Mucosa of rectum (tissue), 2 donors: ENCODE results near the gene HIC1.

Experiments used
- H3K27ac ChIP-seq, 2 donors: one replicate each; pipeline ENCODE4 v1.7.0; 2013; ENCODE audit warnings: inconsistent platforms in 2 of 2, low read depth in 2 of 2, low read length in 2 of 2
- H3K27me3 ChIP-seq, 2 donors: one replicate each; pipeline ENCODE4 v1.7.0; 2013; ENCODE audit warnings: low read length in 2 of 2; ENCODE audit not compliant: control insufficient read depth in 2 of 2, insufficient read depth in 2 of 2
- H3K36me3 ChIP-seq, 2 donors: one replicate each; pipeline ENCODE4 v1.7.0; 2013; ENCODE audit warnings: low read length in 2 of 2; ENCODE audit not compliant: control insufficient read depth in 2 of 2, insufficient read depth in 2 of 2
- H3K4me1 ChIP-seq, 2 donors: one replicate each; pipeline ENCODE4 v1.7.0; 2013; ENCODE audit warnings: low read length in 2 of 2, mild to moderate bottlenecking in 1 of 2; ENCODE audit not compliant: control insufficient read depth in 2 of 2, insufficient read depth in 2 of 2
- H3K4me3 ChIP-seq, 2 donors: one replicate each; pipeline ENCODE4 v1.7.0; 2013; ENCODE audit warnings: low read length in 2 of 2
- H3K9ac ChIP-seq, 2 donors: one replicate each; pipeline ENCODE4 v1.7.0; 2013; ENCODE audit warnings: low read length in 2 of 2, low read depth in 1 of 2, mild to moderate bottlenecking in 1 of 2
- H3K9me3 ChIP-seq, 2 donors: one replicate each; pipeline ENCODE4 v1.7.0; 2013; ENCODE audit warnings: low read length in 2 of 2; ENCODE audit not compliant: control insufficient read depth in 2 of 2
- donor health status: healthy.
- donor health status: Normal muscosa, but diverticular disease.

HIC1 gene

GRCh38 chr17:2067608-2068024, 12.7 kb downstream of the HIC1 start:
- Histone ChIP-seq H3K9ac (peak overlapping the region in 1 of 2 donors; percentile 2), H3K9me3 (no peaks in the 10 kb centered on the region), H3K4me3 (no peak overlapping the region), H3K36me3 (peaks cover 16 to 33% of the 10 kb centered on the region in 2 donors), H3K27ac (peak overlapping the region; percentile 57 to 83), H3K4me1 (peaks cover 28 to 44% of the 10 kb centered on the region in 2 donors), H3K27me3 (no peaks in the 10 kb centered on the region)

- H3K27me3 ChIP-seq: no peaks in the 10 kb centered on the region
- H3K4me3 ChIP-seq: no peak overlapping the region
- no peaks in the 10 kb centered on the region for H3K9me3 ChIP-seq
- H3K36me3 ChIP-seq: peaks cover 16 to 30% of the 10 kb centered on the region in 2 donors
- peak overlapping the region; percentile 57 to 83 for H3K27ac ChIP-seq
- no peak overlapping the region for H3K9ac ChIP-seq
- peaks cover 24 to 45% of the 10 kb centered on the region in 2 donors for H3K4me1 ChIP-seq
These were observed 13.2 kb downstream of the HIC1 start for GRCh38 chr17:2068031-2068518.

- Histone ChIP-seq H3K27me3 (no peaks in the 10 kb centered on the region), H3K9ac (peak overlapping the region in 1 of 2 donors; percentile 1), H3K27ac (peak overlapping the region; percentile 63 to 83), H3K9me3 (no peaks in the 10 kb centered on the region), H3K36me3 (peaks cover 16 to 30% of the 10 kb centered on the region in 2 donors), H3K4me1 (peaks cover 22 to 45% of the 10 kb centered on the region in 2 donors), H3K4me3 (no peak overlapping the region)
These were observed 13.7 kb downstream of the HIC1 start for GRCh38 chr17:2068519-2069051.

- H3K9me3 ChIP-seq: no peaks in the 10 kb centered on the region
- peaks cover 12 to 21% of the 10 kb centered on the region in 2 donors for H3K36me3 ChIP-seq
- no peaks in the 10 kb centered on the region for H3K27me3 ChIP-seq
- H3K9ac ChIP-seq: no peak overlapping the region
- peak overlapping the region; percentile 62 to 79 for H3K27ac ChIP-seq
- peaks cover 22 to 41% of the 10 kb centered on the region in 2 donors for H3K4me1 ChIP-seq
- peak overlapping the region in 1 of 2 donors; percentile 1 for H3K4me3 ChIP-seq
These were observed 15.5 kb downstream of the HIC1 start for GRCh38 chr17:2070241-2071023.

GRCh38 chr17:2071024-2071385, 16.1 kb downstream of the HIC1 start:
- peak overlapping the region; percentile 62 to 79 for H3K27ac ChIP-seq
- peak overlapping the region in 1 of 2 donors; percentile 24 for H3K9ac ChIP-seq
- no peaks in the 10 kb centered on the region for H3K27me3 ChIP-seq
- H3K4me3 ChIP-seq: peak overlapping the region in 1 of 2 donors; percentile 1
- H3K9me3 ChIP-seq: no peaks in the 10 kb centered on the region
- H3K36me3 ChIP-seq: peaks cover 10 to 16% of the 10 kb centered on the region in 2 donors
- peaks cover 22 to 42% of the 10 kb centered on the region in 2 donors for H3K4me1 ChIP-seq

GRCh38 chr17:2071455-2072281, 16.8 kb downstream of the HIC1 start:
- H3K4me1 ChIP-seq: peaks cover 18 to 41% of the 10 kb centered on the region in 2 donors
- no peaks in the 10 kb centered on the region for H3K27me3 ChIP-seq
- no peaks in the 10 kb centered on the region for H3K9me3 ChIP-seq
- H3K36me3 ChIP-seq: peaks cover 6 to 12% of the 10 kb centered on the region in 2 donors
- peak overlapping the region in 1 of 2 donors; percentile 24 for H3K9ac ChIP-seq
- peak overlapping the region; percentile 62 to 79 for H3K27ac ChIP-seq
- H3K4me3 ChIP-seq: no peak overlapping the region

- H3K9me3 ChIP-seq: no peaks in the 10 kb centered on the region
- H3K27ac ChIP-seq: peak overlapping the region in 1 of 2 donors; percentile 61
- H3K36me3 ChIP-seq: peaks cover 10 to 16% of the 10 kb centered on the region in 2 donors
- no peak overlapping the region for H3K4me3 ChIP-seq
- H3K27me3 ChIP-seq: no peaks in the 10 kb centered on the region
- peaks cover 7 to 21% of the 10 kb centered on the region in 2 donors for H3K4me1 ChIP-seq
- no peak overlapping the region for H3K9ac ChIP-seq
These were observed 20.0 kb downstream of the HIC1 start for GRCh38 chr17:2074919-2075318.

GRCh38 chr17:2075336-2076086, 20.6 kb downstream of the HIC1 start:
- Histone ChIP-seq H3K36me3 (peaks cover 10 to 16% of the 10 kb centered on the region in 2 donors), H3K27ac (peak overlapping the region; percentile 38 to 64)

GRCh38 chr17:2076087-2076984, 21.4 kb downstream of the HIC1 start:
- Histone ChIP-seq H3K36me3 (peaks cover 16 to 22% of the 10 kb centered on the region in 2 donors), H3K27me3 (no peaks in the 10 kb centered on the region), H3K27ac (peak overlapping the region; percentile 38 to 64), H3K4me3 (no peak overlapping the region), H3K4me1 (peaks cover 7 to 16% of the 10 kb centered on the region in 2 donors), H3K9me3 (no peaks in the 10 kb centered on the region), H3K9ac (no peak overlapping the region)

More at GRCh38 chr17:2075336-2076086, 20.6 kb downstream of the HIC1 start:
- no peak overlapping the region for H3K4me3 ChIP-seq
- no peaks in the 10 kb centered on the region for H3K27me3 ChIP-seq
- no peaks in the 10 kb centered on the region for H3K9me3 ChIP-seq
- H3K4me1 ChIP-seq: peaks cover 7 to 21% of the 10 kb centered on the region in 2 donors
- no peak overlapping the region for H3K9ac ChIP-seq
